Liver (tissue), 9 donors: Measurements from ENCODE around the gene MAPKBP1. TPM values are rescaled to one million over a fixed set of nuclear protein-coding genes. Genes with fewer than 3 reads are reported as not detected.

Experiments
- DNase-seq: peaks from one replicate; pipeline ENCODE4 v3.0.0-alpha.2; 2017; ENCODE audit warnings: low spot score
- H3K27ac ChIP-seq, 2 donors: one replicate each; pipeline ENCODE4 v1.7.0; 2013; ENCODE audit warnings: inconsistent platforms in 2 of 2, low read length in 2 of 2, control low read depth in 1 of 2, low read depth in 1 of 2, mild to moderate bottlenecking in 1 of 2
- H3K27me3 ChIP-seq, 4 donors: one replicate each; pipeline versions ENCODE4 v1.6.1 to v1.7.0; 2013; ENCODE audit warnings: low read length in 3 of 4, inconsistent platforms in 1 of 4, mild to moderate bottlenecking in 1 of 4, moderate library complexity in 1 of 4; ENCODE audit not compliant: control insufficient read depth in 4 of 4, insufficient read depth in 4 of 4
- H3K36me3 ChIP-seq, 4 donors: one replicate each; pipeline versions ENCODE4 v1.6.1 to v1.7.0; 2013; ENCODE audit warnings: low read length in 3 of 4, mild to moderate bottlenecking in 3 of 4, low read depth in 1 of 4, moderate library complexity in 1 of 4; ENCODE audit not compliant: control insufficient read depth in 4 of 4, insufficient read depth in 3 of 4
- H3K4me1 ChIP-seq, 4 donors: one replicate each; pipeline versions ENCODE4 v1.6.1 to v1.7.0; 2013; ENCODE audit warnings: low read length in 3 of 4, mild to moderate bottlenecking in 3 of 4, moderate library complexity in 1 of 4; ENCODE audit not compliant: control insufficient read depth in 4 of 4, insufficient read depth in 4 of 4
- H3K4me3 ChIP-seq, 3 donors: one replicate each; pipeline versions ENCODE4 v1.6.1 to v1.7.0; 2013; ENCODE audit warnings: low read length in 3 of 3, control low read depth in 1 of 3, low read depth in 1 of 3, mild to moderate bottlenecking in 1 of 3
- H3K9ac ChIP-seq, 2 donors: one replicate each; pipeline ENCODE4 v1.7.0; 2013; ENCODE audit warnings: low read length in 2 of 2, mild to moderate bottlenecking in 2 of 2, moderate library complexity in 2 of 2, control low read depth in 1 of 2, low read depth in 1 of 2
- H3K9me3 ChIP-seq, 4 donors: one replicate each; pipeline versions ENCODE4 v1.6.1 to v1.7.0; 2013; ENCODE audit warnings: low read length in 3 of 4; ENCODE audit not compliant: control insufficient read depth in 4 of 4
- ATF3 ChIP-seq: IDR thresholded peaks from 2 replicates; pipeline ENCODE4 v1.6.1; 2016; ENCODE audit warnings: antibody characterized with exemption
- EGR1 ChIP-seq, 2 donors: IDR thresholded peaks; 2 replicates each; pipeline ENCODE4 v1.6.1; 2016 to 2018; ENCODE audit warnings: antibody characterized with exemption in 2 of 2, low read depth in 2 of 2
- FOXA1 ChIP-seq: IDR thresholded peaks from 2 replicates; pipeline ENCODE4 v1.6.1; 2016; ENCODE audit warnings: antibody characterized with exemption
- FOXA2 ChIP-seq: IDR thresholded peaks from 2 replicates; pipeline ENCODE4 v1.6.1; 2016; ENCODE audit warnings: antibody characterized with exemption
- GABPA ChIP-seq, 2 donors: IDR thresholded peaks in 1 of 2; conservative IDR thresholded peaks in 1 of 2; 2 replicates each; pipeline ENCODE4 v1.6.1; 2016; ENCODE audit warnings: antibody characterized with exemption in 2 of 2, mild to moderate bottlenecking in 1 of 2, moderate library complexity in 1 of 2
- HNF4G ChIP-seq: IDR thresholded peaks from 2 replicates; pipeline ENCODE4 v1.6.1; 2016; ENCODE audit warnings: antibody characterized with exemption
- JUND ChIP-seq, 2 donors: IDR thresholded peaks; 2 replicates each; pipeline ENCODE4 v1.6.1; 2016; ENCODE audit warnings: antibody characterized with exemption in 2 of 2
- MAX ChIP-seq: IDR thresholded peaks from 2 replicates; pipeline ENCODE4 v1.6.1; 2016; ENCODE audit warnings: antibody characterized with exemption
- NR2F2 ChIP-seq: IDR thresholded peaks from 2 replicates; pipeline ENCODE4 v1.6.1; 2016; ENCODE audit warnings: antibody characterized with exemption
- YY1 ChIP-seq: IDR thresholded peaks from 2 replicates; pipeline ENCODE4 v1.6.1; 2016; ENCODE audit warnings: antibody characterized with exemption, mild to moderate bottlenecking
- ZBTB33 ChIP-seq: IDR thresholded peaks from 2 replicates; pipeline ENCODE4 v1.6.1; 2016; ENCODE audit warnings: antibody characterized with exemption
- WGBS: extraction: QIAGEN DNeasy Blood & Tissue Kit; methylation state at CpG from one replicate; pipeline ENCODE4 v1.1.7; 2013; 5-methylcytosine and 5-hydroxymethylcytosine counted together
- polyA plus RNA-seq, 2 donors: library from polyadenylated mRNA; stranded (reverse) in 1 of 2; unstranded in 1 of 2; fragments of 200-250 nt in 1 of 2; fragments of >200 nt in 1 of 2; fragmentation: Nextera tagmentation in 1 of 2; extraction: Ambion mirVana in 1 of 2; gene quantifications; one replicate each; pipeline versions ENCODE4 v1.2.1 to v1.2.3, GENCODE V29; 2013 to 2015
- total RNA-seq, 2 donors: library from RNA; depleted of rRNA; stranded (reverse); fragments of >200 nt; gene quantifications; one replicate each; pipeline ENCODE4 v1.2.3, GENCODE V29; 2014
- TF ChIP-seq, protein P1 (sequence below): fragments of 150-350 bp; IDR thresholded peaks from 2 replicates; pipeline ENCODE4 v1.5.1; 2017; ENCODE audit warnings: improper control_type of control experiment, low read depth, low read length; ENCODE audit not compliant: missing input control
- TF ChIP-seq, protein P2 (sequence below): IDR thresholded peaks from 2 replicates; pipeline ENCODE4 v1.6.1; 2016; ENCODE audit warnings: antibody characterized with exemption, mild to moderate bottlenecking
- donor health status: healthy.
- donor health status: healthy.
- donor health status: healthy.
- donor health status: healthy.
- donor health status: healthy.

The MAPKBP1 gene
- total and polyA plus RNA-seq, 4 donors, result 0.89 to 10.3 (median 2.7) TPM

DNA sequence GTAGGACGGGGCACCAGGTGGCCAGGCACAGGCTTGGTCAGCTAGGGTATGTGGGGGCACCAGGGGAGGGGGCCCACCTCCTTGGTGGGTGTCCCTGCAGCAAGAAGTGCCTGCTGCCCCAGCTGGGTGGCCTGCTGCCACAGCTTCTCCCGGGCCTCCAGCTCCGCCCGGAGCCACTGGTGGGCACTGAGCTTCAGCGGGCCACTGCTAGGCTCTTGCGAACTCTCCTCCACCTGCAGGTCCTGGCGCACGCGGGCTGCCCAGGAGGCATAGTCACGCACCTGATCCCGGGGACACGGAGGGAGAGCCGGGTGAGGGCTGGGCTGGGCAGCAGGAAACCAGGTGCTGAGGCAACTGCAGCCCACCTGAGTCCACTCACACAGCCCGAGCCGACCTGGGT, 94.0 kb downstream of the MAPKBP1 start (continued):
- TF ChIP-seq MAX (no peak), JUND (IDR thresholded peaks at IDR 0.05) (no peak), GABPA (IDR thresholded peaks at IDR 0.05 in 1 of 2, conservative IDR thresholded peaks at IDR 0.05 in 1 of 2) (no peak)

DNA sequence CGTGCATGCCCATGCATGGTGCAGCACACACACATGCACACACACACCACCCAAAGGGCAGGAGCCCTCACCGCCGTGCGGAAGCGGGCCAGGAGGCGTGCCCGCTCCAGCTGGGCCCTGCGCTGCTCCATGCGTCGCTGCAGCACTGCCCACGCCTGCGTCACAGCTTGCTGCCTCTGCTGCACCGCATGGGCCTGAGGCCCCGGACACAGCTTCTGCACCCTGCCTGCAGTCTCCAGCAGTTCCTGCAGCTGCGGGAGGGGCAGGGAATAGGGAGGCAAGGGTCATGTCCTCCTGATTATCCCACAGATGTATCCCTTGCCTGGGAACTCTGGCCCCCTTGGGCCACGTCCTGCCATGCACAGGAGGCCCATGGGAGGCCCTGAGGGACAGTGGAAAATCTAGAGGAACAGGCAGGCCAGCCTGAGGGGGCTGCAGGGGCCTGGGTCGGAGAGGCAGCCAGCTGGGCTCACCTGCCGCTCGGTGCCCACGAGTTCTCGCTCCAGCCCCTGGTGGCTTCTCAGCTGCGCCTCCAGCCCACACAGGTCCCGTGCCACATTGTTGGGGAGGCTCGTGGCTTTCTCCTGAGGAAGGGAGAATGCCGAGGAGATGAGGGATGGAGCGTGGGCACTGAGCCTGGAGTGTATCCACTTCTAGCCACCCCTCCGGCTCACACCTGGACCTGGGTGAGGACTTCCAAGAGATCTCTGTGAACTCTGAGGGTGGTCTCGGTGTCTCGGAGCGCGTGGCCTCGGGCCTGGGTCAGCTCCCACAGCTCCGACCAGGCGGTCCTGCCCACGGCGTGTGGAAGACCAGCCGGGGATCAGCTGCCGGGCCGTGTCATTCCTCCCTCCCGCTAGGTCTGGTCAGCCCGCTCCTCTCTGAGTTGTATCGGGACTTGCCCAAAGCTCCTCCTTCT, 95.7 kb downstream of the MAPKBP1 start:
- TF ChIP-seq, protein P1, sequence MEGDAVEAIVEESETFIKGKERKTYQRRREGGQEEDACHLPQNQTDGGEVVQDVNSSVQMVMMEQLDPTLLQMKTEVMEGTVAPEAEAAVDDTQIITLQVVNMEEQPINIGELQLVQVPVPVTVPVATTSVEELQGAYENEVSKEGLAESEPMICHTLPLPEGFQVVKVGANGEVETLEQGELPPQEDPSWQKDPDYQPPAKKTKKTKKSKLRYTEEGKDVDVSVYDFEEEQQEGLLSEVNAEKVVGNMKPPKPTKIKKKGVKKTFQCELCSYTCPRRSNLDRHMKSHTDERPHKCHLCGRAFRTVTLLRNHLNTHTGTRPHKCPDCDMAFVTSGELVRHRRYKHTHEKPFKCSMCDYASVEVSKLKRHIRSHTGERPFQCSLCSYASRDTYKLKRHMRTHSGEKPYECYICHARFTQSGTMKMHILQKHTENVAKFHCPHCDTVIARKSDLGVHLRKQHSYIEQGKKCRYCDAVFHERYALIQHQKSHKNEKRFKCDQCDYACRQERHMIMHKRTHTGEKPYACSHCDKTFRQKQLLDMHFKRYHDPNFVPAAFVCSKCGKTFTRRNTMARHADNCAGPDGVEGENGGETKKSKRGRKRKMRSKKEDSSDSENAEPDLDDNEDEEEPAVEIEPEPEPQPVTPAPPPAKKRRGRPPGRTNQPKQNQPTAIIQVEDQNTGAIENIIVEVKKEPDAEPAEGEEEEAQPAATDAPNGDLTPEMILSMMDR, result no peak
- TF ChIP-seq, protein P2, sequence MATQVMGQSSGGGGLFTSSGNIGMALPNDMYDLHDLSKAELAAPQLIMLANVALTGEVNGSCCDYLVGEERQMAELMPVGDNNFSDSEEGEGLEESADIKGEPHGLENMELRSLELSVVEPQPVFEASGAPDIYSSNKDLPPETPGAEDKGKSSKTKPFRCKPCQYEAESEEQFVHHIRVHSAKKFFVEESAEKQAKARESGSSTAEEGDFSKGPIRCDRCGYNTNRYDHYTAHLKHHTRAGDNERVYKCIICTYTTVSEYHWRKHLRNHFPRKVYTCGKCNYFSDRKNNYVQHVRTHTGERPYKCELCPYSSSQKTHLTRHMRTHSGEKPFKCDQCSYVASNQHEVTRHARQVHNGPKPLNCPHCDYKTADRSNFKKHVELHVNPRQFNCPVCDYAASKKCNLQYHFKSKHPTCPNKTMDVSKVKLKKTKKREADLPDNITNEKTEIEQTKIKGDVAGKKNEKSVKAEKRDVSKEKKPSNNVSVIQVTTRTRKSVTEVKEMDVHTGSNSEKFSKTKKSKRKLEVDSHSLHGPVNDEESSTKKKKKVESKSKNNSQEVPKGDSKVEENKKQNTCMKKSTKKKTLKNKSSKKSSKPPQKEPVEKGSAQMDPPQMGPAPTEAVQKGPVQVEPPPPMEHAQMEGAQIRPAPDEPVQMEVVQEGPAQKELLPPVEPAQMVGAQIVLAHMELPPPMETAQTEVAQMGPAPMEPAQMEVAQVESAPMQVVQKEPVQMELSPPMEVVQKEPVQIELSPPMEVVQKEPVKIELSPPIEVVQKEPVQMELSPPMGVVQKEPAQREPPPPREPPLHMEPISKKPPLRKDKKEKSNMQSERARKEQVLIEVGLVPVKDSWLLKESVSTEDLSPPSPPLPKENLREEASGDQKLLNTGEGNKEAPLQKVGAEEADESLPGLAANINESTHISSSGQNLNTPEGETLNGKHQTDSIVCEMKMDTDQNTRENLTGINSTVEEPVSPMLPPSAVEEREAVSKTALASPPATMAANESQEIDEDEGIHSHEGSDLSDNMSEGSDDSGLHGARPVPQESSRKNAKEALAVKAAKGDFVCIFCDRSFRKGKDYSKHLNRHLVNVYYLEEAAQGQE, result no peak
- no peak for TF ChIP-seq NR2F2
- TF ChIP-seq ATF3, result no peak
- TF ChIP-seq MAX, result no peak
- no peak for TF ChIP-seq ZBTB33
- TF ChIP-seq YY1, result no peak
- TF ChIP-seq EGR1 (IDR thresholded peaks at IDR 0.05; ENCODE audit: low read depth in 2 of 2), result no peak
- no peak for TF ChIP-seq HNF4G
- no peak for TF ChIP-seq FOXA1
- no peak for TF ChIP-seq FOXA2

More for the DNA sequence above, 95.7 kb downstream of the MAPKBP1 start:
- Histone ChIP-seq H3K27ac (no peak overlapping the region), H3K9ac (no peak overlapping the region), H3K4me1 (peaks cover 0 to 20% (median 13%) of the 10 kb centered on the region in 4 donors), H3K9me3 (no peaks in the 10 kb centered on the region), H3K27me3 (no peaks in the 10 kb centered on the region), H3K4me3 (no peak overlapping the region), H3K36me3 (no peaks in the 10 kb centered on the region)
- 94% methylated on average over 42 of the region's 42 CpGs for WGBS
- no peak for DNase-seq
